GM12878 (cell line): ENCODE measurements around the gene MAGI1. TPM values are rescaled to one million over a fixed set of nuclear protein-coding genes. Genes with fewer than 3 reads are reported as not detected.

ENCODE experiments used
- ATAC-seq: fragments of 200-7000 bp; cut with Tn5 transposase; 3 replicates; pipeline ENCODE4 v1.9.1; 2020; ENCODE audit warnings: mild to moderate bottlenecking, moderate library complexity
- BruUV-seq: library from RNA; stranded (reverse); fragments of 400-500 nt; replicated peaks from 2 replicates; lab custom pipeline; 2021; lab: Mats Ljungman, UMichigan
- CTCF ChIA-PET: fragments of 300-600 bp; sonication (Branson Sonifier 250); formaldehyde crosslinking; extraction: SDS; loops from one replicate; lab custom pipeline; 2021; ENCODE audit warnings: inconsistent platforms; lab: Yijun Ruan, JAX
- POLR2A ChIA-PET: fragments of 350-600 bp; formaldehyde crosslinking; extraction: SDS; loops from one replicate; lab custom pipeline; 2021; ENCODE audit warnings: inconsistent platforms; lab: Charles Lee
- RAD21 ChIA-PET: fragments of 300-600 bp; sonication (Branson Sonifier 250); formaldehyde crosslinking; loops from one replicate; lab custom pipeline; 2023; ENCODE audit warnings: antibody characterized with exemption; ENCODE audit not compliant: unreplicated experiment; lab: Charles Lee
- SMC1A ChIA-PET: fragments of 300-600 bp; sonication (Branson Sonifier 250); formaldehyde crosslinking; loops from one replicate; lab custom pipeline; 2023; ENCODE audit not compliant: unreplicated experiment, uncharacterized antibody; lab: Charles Lee
- DNase-seq: peaks from one replicate; pipeline ENCODE4 v3.0.0-alpha.2; 2011; ENCODE audit warnings: low read depth, low spot score
- FAIRE-seq: peaks from 3 replicates; lab custom pipeline; 2011; peaks lifted over from hg19 to GRCh38; lab: Jason Lieb, UNC
- H2AFZ ChIP-seq: 2 replicates; pipeline ENCODE4 v1.6.0; 2011; ENCODE audit warnings: low read depth, low read length, control low read depth; ENCODE audit not compliant: control insufficient read depth
- H3K27ac ChIP-seq: 2 replicates; pipeline ENCODE4 v1.5.1; 2011; ENCODE audit warnings: control low read depth; ENCODE audit not compliant: control insufficient read depth, insufficient read depth
- H3K27me3 ChIP-seq, 2 experiments: replicated peaks in 1 of 2; 2 replicates each; pipeline versions ENCODE4 v1.6.0 to v1.6.1; 2011; ENCODE audit warnings: low read length in 1 of 2; ENCODE audit not compliant: control insufficient read depth in 2 of 2, insufficient read depth in 2 of 2
- H3K36me3 ChIP-seq, 2 experiments: 2 replicates each; pipeline ENCODE4 v1.5.1; 2011; ENCODE audit warnings: low read length in 1 of 2; ENCODE audit not compliant: control insufficient read depth in 2 of 2, insufficient read depth in 2 of 2
- H3K4me1 ChIP-seq: 2 replicates; pipeline ENCODE4 v1.6.1; 2011; ENCODE audit warnings: mild to moderate bottlenecking, low read length, moderate library complexity, mixed read lengths; ENCODE audit not compliant: control insufficient read depth, insufficient read depth
- H3K4me2 ChIP-seq: 2 replicates; pipeline ENCODE4 v1.6.0; 2011; ENCODE audit warnings: control low read depth; ENCODE audit not compliant: control insufficient read depth, insufficient read depth
- H3K4me3 ChIP-seq: fragments of 200-600 bp; sonication (generic); 2 replicates; pipeline ENCODE4 v1.5.1; 2016
- H3K79me2 ChIP-seq: 2 replicates; pipeline ENCODE4 v1.6.0; 2011; ENCODE audit warnings: low read length; ENCODE audit not compliant: control insufficient read depth, insufficient read depth
- H3K9ac ChIP-seq: 2 replicates; pipeline ENCODE4 v1.8.0; 2011; ENCODE audit warnings: low read length, control low read depth, mixed read lengths; ENCODE audit not compliant: control insufficient read depth, insufficient read depth
- H3K9me3 ChIP-seq: replicated peaks from 3 replicates; pipeline ENCODE4 v1.5.1; 2011; ENCODE audit warnings: mild to moderate bottlenecking, low read length; ENCODE audit not compliant: control insufficient read depth, insufficient read depth
- H4K20me1 ChIP-seq: 2 replicates; pipeline ENCODE4 v1.6.0; 2011; ENCODE audit not compliant: control insufficient read depth, insufficient read depth
- HDGF ChIP-seq: fragments of 450-650 bp; IDR thresholded peaks from 2 replicates; pipeline ENCODE4 v1.6.1; 2016; ENCODE audit warnings: antibody characterized with exemption
- NFIC ChIP-seq: IDR thresholded peaks from 2 replicates; pipeline ENCODE4 v1.6.1; 2012; ENCODE audit warnings: low read depth, mild to moderate bottlenecking, inconsistent platforms, low read length, moderate library complexity
- PAX8 ChIP-seq: fragments of 450-650 bp; IDR thresholded peaks from 2 replicates; pipeline ENCODE4 v1.6.1; 2017; ENCODE audit warnings: mild to moderate bottlenecking, moderate library complexity
- RAD21 ChIP-seq: IDR thresholded peaks from 2 replicates; pipeline ENCODE4 v1.6.1; 2011; ENCODE audit warnings: mild to moderate bottlenecking, low read depth, low read length, moderate library complexity; ENCODE audit not compliant: insufficient read depth
- TCF12 ChIP-seq: IDR thresholded peaks from 2 replicates; pipeline ENCODE4 v1.6.1; 2011; ENCODE audit warnings: low read depth, mild to moderate bottlenecking, low read length
- WGBS: methylation state at CpG from one replicate; pipeline ENCODE4 v1.1.6; 2016; ENCODE audit warnings: low lambda C conversion rate; ENCODE audit not compliant: insufficient replicate concordance, insufficient coverage; ENCODE audit errors: missing lambda C conversion rate; 5-methylcytosine and 5-hydroxymethylcytosine counted together
- in situ Hi-C: fragments of 300-500 bp; cut with MboI; formaldehyde crosslinking; loops from 9 replicates; pipeline ENCODE4 v1.14.3; 2018; ENCODE audit warnings: mixed read lengths
- intact Hi-C: fragments of 100-400 bp; cut with micrococcal nuclease; formaldehyde crosslinking; loops from one replicate; pipeline ENCODE4 v1.14.2; 2022; ENCODE audit not compliant: unreplicated experiment
- polyA plus RNA-seq, 11 experiments: library from polyadenylated mRNA; depleted of rRNA in 4 of 11; unstranded in 6 of 11; stranded (reverse) in 5 of 11; fragments of >200 nt; fragmentation: Nextera tagmentation in 4 of 11; fragmentation: Illumina TruSeq in 1 of 11; extraction: Ambion mirVana in 4 of 11; extraction: Trizol in 1 of 11; gene quantifications; 1 replicate in 1 of 11; 2 replicates in 10 of 11; pipeline versions ENCODE4 v1.2.1 to v1.2.3, GENCODE V29; 2011 to 2016; ENCODE audit warnings: inconsistent platforms in 2 of 11, missing spikeins in 2 of 11, low read depth in 1 of 11
- total RNA-seq, 4 experiments: library from RNA; depleted of rRNA in 3 of 4; stranded (reverse); fragments of >200 nt in 3 of 4; fragmentation: Illumina TruSeq in 1 of 4; extraction: Trizol in 1 of 4; gene quantifications; 2 replicates each; pipeline versions ENCODE4 v1.2.1 to v1.2.3, GENCODE V29; 2013 to 2021
- TF ChIP-seq, protein P1 (sequence below): fragments of 450-650 bp; IDR thresholded peaks from 2 replicates; pipeline ENCODE4 v1.6.1; 2016; ENCODE audit warnings: mild to moderate bottlenecking, moderate library complexity, borderline replicate concordance
- TF ChIP-seq, protein P2 (sequence below): fragments of 150-350 bp; IDR thresholded peaks from 2 replicates; pipeline ENCODE4 v1.6.1; 2016; ENCODE audit warnings: low read depth, low read length
- TF ChIP-seq, protein P3 (sequence below): fragments of 450-650 bp; IDR thresholded peaks from 2 replicates; pipeline ENCODE4 v1.6.1; 2017; ENCODE audit warnings: mild to moderate bottlenecking, low read depth, inconsistent platforms; ENCODE audit not compliant: poor library complexity, severe bottlenecking

MAGI1 gene
- total and polyA plus RNA-seq, 10 of the 15 experiments (the other 5 are each of a cell fraction or from before 2014, with no cell fraction given): 0.02 to 3.3 (median 0.29) TPM; not detected in 1

DNA sequence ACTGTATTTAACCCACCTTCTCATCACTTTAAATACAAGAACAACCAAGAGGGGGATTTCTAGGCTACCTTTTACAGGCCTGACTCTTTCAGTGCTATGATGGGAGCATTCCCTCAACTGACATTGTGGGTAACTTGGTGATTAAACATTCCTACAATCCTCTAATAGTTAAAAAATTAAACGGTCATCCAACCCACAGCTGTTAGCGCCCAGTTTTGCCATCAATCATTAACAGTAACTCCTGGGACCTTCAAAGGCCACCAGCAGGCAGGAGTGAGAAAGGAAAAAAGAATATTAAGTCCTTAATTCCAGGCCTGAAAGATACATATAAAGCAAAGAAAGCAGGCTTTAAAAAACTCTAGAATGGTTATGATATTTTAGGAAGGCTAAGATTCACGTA, 512.1 kb downstream of the MAGI1 start:
- H3K79me2 ChIP-seq: no peaks in the 10 kb centered on the region

More for the DNA sequence above, 512.1 kb downstream of the MAGI1 start:
- Histone ChIP-seq H3K9ac (no peak overlapping the region), H3K4me1 (no peaks in the 10 kb centered on the region)
- in situ Hi-C loops: no loop called here
- no peak for TF ChIP-seq NFIC
- TF ChIP-seq, protein P1, sequence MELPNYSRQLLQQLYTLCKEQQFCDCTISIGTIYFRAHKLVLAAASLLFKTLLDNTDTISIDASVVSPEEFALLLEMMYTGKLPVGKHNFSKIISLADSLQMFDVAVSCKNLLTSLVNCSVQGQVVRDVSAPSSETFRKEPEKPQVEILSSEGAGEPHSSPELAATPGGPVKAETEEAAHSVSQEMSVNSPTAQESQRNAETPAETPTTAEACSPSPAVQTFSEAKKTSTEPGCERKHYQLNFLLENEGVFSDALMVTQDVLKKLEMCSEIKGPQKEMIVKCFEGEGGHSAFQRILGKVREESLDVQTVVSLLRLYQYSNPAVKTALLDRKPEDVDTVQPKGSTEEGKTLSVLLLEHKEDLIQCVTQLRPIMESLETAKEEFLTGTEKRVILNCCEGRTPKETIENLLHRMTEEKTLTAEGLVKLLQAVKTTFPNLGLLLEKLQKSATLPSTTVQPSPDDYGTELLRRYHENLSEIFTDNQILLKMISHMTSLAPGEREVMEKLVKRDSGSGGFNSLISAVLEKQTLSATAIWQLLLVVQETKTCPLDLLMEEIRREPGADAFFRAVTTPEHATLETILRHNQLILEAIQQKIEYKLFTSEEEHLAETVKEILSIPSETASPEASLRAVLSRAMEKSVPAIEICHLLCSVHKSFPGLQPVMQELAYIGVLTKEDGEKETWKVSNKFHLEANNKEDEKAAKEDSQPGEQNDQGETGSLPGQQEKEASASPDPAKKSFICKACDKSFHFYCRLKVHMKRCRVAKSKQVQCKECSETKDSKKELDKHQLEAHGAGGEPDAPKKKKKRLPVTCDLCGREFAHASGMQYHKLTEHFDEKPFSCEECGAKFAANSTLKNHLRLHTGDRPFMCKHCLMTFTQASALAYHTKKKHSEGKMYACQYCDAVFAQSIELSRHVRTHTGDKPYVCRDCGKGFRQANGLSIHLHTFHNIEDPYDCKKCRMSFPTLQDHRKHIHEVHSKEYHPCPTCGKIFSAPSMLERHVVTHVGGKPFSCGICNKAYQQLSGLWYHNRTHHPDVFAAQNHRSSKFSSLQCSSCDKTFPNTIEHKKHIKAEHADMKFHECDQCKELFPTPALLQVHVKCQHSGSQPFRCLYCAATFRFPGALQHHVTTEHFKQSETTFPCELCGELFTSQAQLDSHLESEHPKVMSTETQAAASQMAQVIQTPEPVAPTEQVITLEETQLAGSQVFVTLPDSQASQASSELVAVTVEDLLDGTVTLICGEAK: no peak
- TF ChIP-seq PAX8: no peak
- no peak for TF ChIP-seq RAD21
- TF ChIP-seq TCF12: no peak
- TF ChIP-seq, protein P2, sequence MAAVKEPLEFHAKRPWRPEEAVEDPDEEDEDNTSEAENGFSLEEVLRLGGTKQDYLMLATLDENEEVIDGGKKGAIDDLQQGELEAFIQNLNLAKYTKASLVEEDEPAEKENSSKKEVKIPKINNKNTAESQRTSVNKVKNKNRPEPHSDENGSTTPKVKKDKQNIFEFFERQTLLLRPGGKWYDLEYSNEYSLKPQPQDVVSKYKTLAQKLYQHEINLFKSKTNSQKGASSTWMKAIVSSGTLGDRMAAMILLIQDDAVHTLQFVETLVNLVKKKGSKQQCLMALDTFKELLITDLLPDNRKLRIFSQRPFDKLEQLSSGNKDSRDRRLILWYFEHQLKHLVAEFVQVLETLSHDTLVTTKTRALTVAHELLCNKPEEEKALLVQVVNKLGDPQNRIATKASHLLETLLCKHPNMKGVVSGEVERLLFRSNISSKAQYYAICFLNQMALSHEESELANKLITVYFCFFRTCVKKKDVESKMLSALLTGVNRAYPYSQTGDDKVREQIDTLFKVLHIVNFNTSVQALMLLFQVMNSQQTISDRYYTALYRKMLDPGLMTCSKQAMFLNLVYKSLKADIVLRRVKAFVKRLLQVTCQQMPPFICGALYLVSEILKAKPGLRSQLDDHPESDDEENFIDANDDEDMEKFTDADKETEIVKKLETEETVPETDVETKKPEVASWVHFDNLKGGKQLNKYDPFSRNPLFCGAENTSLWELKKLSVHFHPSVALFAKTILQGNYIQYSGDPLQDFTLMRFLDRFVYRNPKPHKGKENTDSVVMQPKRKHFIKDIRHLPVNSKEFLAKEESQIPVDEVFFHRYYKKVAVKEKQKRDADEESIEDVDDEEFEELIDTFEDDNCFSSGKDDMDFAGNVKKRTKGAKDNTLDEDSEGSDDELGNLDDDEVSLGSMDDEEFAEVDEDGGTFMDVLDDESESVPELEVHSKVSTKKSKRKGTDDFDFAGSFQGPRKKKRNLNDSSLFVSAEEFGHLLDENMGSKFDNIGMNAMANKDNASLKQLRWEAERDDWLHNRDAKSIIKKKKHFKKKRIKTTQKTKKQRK: no peak
- TF ChIP-seq, protein P3, sequence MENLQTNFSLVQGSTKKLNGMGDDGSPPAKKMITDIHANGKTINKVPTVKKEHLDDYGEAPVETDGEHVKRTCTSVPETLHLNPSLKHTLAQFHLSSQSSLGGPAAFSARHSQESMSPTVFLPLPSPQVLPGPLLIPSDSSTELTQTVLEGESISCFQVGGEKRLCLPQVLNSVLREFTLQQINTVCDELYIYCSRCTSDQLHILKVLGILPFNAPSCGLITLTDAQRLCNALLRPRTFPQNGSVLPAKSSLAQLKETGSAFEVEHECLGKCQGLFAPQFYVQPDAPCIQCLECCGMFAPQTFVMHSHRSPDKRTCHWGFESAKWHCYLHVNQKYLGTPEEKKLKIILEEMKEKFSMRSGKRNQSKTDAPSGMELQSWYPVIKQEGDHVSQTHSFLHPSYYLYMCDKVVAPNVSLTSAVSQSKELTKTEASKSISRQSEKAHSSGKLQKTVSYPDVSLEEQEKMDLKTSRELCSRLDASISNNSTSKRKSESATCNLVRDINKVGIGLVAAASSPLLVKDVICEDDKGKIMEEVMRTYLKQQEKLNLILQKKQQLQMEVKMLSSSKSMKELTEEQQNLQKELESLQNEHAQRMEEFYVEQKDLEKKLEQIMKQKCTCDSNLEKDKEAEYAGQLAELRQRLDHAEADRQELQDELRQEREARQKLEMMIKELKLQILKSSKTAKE: no peak
- TF ChIP-seq HDGF: no peak
- TF ChIP-seq, all 136 proteins: peak for 0
- ChIA-PET CTCF (no interaction called here), RAD21 (no interaction called here), POLR2A (no interaction called here), SMC1A (no interaction called here)
- no peak for ATAC-seq
- Histone ChIP-seq H2AFZ (no peak overlapping the region), H3K9me3 (no peaks in the 10 kb centered on the region), H3K27me3 (no peaks in the 10 kb centered on the region), H3K27ac (no peak overlapping the region), H3K4me3 (no peak overlapping the region), H4K20me1 (no peaks in the 10 kb centered on the region), H3K36me3 (no peaks in the 10 kb centered on the region), H3K4me2 (no peak overlapping the region)
- no TSS peak for BruUV-seq
- intact Hi-C loops: no loop called here
- no peak for FAIRE-seq
- no peak for DNase-seq
- 22% methylated on average over 3 of the region's 3 CpGs for WGBS
